Measurements from ENCODE around the gene AJAP1.

The AJAP1 gene

GRCh38 chr1:4709641-4710040, 55.2 kb downstream of the AJAP1 start:
- DNase-seq (ENCODE audit: low spot score) (no peak), ATAC-seq (ENCODE audit: low read depth) (no peak)
- Histone ChIP-seq H3K9me3 (ENCODE audit: severe bottlenecking) (no peaks in the 10 kb centered on the region), H3K27me3 (ENCODE audit: insufficient read depth, poor library complexity, severe bottlenecking) (no peaks in the 10 kb centered on the region), H3K4me3 (ENCODE audit: severe bottlenecking) (no peak overlapping the region), H3K36me3 (ENCODE audit: low read depth) (no peaks in the 10 kb centered on the region), H3K4me1 (ENCODE audit: insufficient read depth, poor library complexity, severe bottlenecking) (peaks cover 6% of the 10 kb centered on the region), H3K27ac (ENCODE audit: poor library complexity, severe bottlenecking) (no peak overlapping the region)
- no peak for TF ChIP-seq CTCF (IDR thresholded peaks at IDR 0.05; ENCODE audit: poor library complexity, severe bottlenecking)

GRCh38 chr1:4710592-4711415, 56.4 kb downstream of the AJAP1 start:
- peaks cover 3% of the 10 kb centered on the region for H3K4me1 ChIP-seq (ENCODE audit: insufficient read depth, poor library complexity, severe bottlenecking)
- no peak overlapping the region for H3K4me3 ChIP-seq (ENCODE audit: severe bottlenecking)
- ATAC-seq (ENCODE audit: low read depth): no peak
- H3K27me3 ChIP-seq (ENCODE audit: insufficient read depth, poor library complexity, severe bottlenecking): no peaks in the 10 kb centered on the region
- TF ChIP-seq CTCF (IDR thresholded peaks at IDR 0.05; ENCODE audit: poor library complexity, severe bottlenecking): no peak
- no peaks in the 10 kb centered on the region for H3K9me3 ChIP-seq (ENCODE audit: severe bottlenecking)
- no peak for DNase-seq (ENCODE audit: low spot score)
- H3K27ac ChIP-seq (ENCODE audit: poor library complexity, severe bottlenecking): no peak overlapping the region
- H3K36me3 ChIP-seq (ENCODE audit: low read depth): no peaks in the 10 kb centered on the region

GRCh38 chr1:4711416-4712275, 57.2 kb downstream of the AJAP1 start:
- no peak for DNase-seq (ENCODE audit: low spot score)
- no peak for ATAC-seq (ENCODE audit: low read depth)
- no peak overlapping the region for H3K4me3 ChIP-seq (ENCODE audit: severe bottlenecking)
- no peaks in the 10 kb centered on the region for H3K36me3 ChIP-seq (ENCODE audit: low read depth)
- H3K9me3 ChIP-seq (ENCODE audit: severe bottlenecking): no peaks in the 10 kb centered on the region
- H3K27me3 ChIP-seq (ENCODE audit: insufficient read depth, poor library complexity, severe bottlenecking): no peaks in the 10 kb centered on the region
- no peak for TF ChIP-seq CTCF (IDR thresholded peaks at IDR 0.05; ENCODE audit: poor library complexity, severe bottlenecking)
- H3K4me1 ChIP-seq (ENCODE audit: insufficient read depth, poor library complexity, severe bottlenecking): no peaks in the 10 kb centered on the region
- H3K27ac ChIP-seq (ENCODE audit: poor library complexity, severe bottlenecking): no peak overlapping the region

- Histone ChIP-seq H3K27me3 (ENCODE audit: insufficient read depth, poor library complexity, severe bottlenecking) (no peaks in the 10 kb centered on the region), H3K9me3 (ENCODE audit: severe bottlenecking) (no peaks in the 10 kb centered on the region), H3K36me3 (ENCODE audit: low read depth) (no peaks in the 10 kb centered on the region), H3K27ac (ENCODE audit: poor library complexity, severe bottlenecking) (no peak overlapping the region), H3K4me1 (ENCODE audit: insufficient read depth, poor library complexity, severe bottlenecking) (no peaks in the 10 kb centered on the region), H3K4me3 (ENCODE audit: severe bottlenecking) (no peak overlapping the region)
- no peak for TF ChIP-seq CTCF (IDR thresholded peaks at IDR 0.05; ENCODE audit: poor library complexity, severe bottlenecking)
- ATAC-seq (ENCODE audit: low read depth) (no peak), DNase-seq (ENCODE audit: low spot score) (no peak)
Observed at GRCh38 chr1:4713669-4714068, 59.3 kb downstream of the AJAP1 start.

Data from RWPE2 (cell line).